ENCODE measurements around the gene DYNC1I2.

DNA sequence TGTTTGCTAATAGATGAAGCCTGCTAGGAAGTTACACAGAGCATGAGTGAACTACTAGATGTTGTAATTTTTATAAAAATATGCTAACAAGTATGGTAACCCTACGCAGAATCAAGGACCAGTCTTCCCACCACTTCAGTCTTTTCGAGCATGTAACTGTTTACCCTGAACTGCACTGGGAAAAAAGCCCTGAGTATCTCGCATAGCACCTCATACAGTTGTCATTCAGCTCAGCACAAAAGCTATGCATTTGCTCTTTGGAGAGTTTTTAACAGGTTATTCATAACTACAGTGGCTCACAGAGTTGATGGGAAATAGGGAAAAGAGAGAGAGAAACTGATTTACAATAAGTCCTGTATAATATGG is 42.7 kb downstream of the DYNC1I2 start:
- no peak for TF ChIP-seq EZH2 (IDR thresholded peaks at IDR 0.05; ENCODE audit: borderline replicate concordance, low read depth, low read length, poor library complexity, severe bottlenecking)
- TF ChIP-seq, protein P1, sequence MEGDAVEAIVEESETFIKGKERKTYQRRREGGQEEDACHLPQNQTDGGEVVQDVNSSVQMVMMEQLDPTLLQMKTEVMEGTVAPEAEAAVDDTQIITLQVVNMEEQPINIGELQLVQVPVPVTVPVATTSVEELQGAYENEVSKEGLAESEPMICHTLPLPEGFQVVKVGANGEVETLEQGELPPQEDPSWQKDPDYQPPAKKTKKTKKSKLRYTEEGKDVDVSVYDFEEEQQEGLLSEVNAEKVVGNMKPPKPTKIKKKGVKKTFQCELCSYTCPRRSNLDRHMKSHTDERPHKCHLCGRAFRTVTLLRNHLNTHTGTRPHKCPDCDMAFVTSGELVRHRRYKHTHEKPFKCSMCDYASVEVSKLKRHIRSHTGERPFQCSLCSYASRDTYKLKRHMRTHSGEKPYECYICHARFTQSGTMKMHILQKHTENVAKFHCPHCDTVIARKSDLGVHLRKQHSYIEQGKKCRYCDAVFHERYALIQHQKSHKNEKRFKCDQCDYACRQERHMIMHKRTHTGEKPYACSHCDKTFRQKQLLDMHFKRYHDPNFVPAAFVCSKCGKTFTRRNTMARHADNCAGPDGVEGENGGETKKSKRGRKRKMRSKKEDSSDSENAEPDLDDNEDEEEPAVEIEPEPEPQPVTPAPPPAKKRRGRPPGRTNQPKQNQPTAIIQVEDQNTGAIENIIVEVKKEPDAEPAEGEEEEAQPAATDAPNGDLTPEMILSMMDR (conservative IDR thresholded peaks at IDR 0.05; ENCODE audit: low read depth, low read length) = no peak

Measured in A673 (cell line).